ENCODE data around the gene SLC22A13.

SLC22A13 gene

GRCh38 chr3:38325256-38325655 lies 59.6 kb downstream of the SLC22A13 start:
- Histone ChIP-seq H3K27ac (ENCODE audit: insufficient read depth, low read length, poor library complexity, severe bottlenecking) (no peak overlapping the region), H3K4me1 (ENCODE audit: control insufficient read depth, insufficient read depth, low read length, poor library complexity, severe bottlenecking) (no peaks in the 10 kb centered on the region), H3K36me3 (ENCODE audit: control insufficient read depth, insufficient read depth, low read length) (no peaks in the 10 kb centered on the region), H3K9me3 (ENCODE audit: control insufficient read depth, low read length) (no peaks in the 10 kb centered on the region), H3K27me3 (replicated peaks; ENCODE audit: control insufficient read depth, insufficient read depth, low read length, poor library complexity, severe bottlenecking) (no peaks in the 10 kb centered on the region), H3K4me3 (ENCODE audit: insufficient read depth, low read depth, low read length, poor library complexity, severe bottlenecking) (no peak overlapping the region)
- DNase-seq: no peak

GRCh38 chr3:38327335-38328009 lies 61.9 kb downstream of the SLC22A13 start:
- no peak for DNase-seq
- H3K4me1 ChIP-seq (ENCODE audit: control insufficient read depth, insufficient read depth, low read length, poor library complexity, severe bottlenecking): no peaks in the 10 kb centered on the region
- H3K27ac ChIP-seq (ENCODE audit: insufficient read depth, low read length, poor library complexity, severe bottlenecking): no peak overlapping the region

More at GRCh38 chr3:38327335-38328009, 61.9 kb downstream of the SLC22A13 start:
- no peaks in the 10 kb centered on the region for H3K9me3 ChIP-seq (ENCODE audit: control insufficient read depth, low read length)
- no peaks in the 10 kb centered on the region for H3K27me3 ChIP-seq (replicated peaks; ENCODE audit: control insufficient read depth, insufficient read depth, low read length, poor library complexity, severe bottlenecking)
- H3K36me3 ChIP-seq (ENCODE audit: control insufficient read depth, insufficient read depth, low read length): no peaks in the 10 kb centered on the region
- no peak overlapping the region for H3K4me3 ChIP-seq (ENCODE audit: insufficient read depth, low read depth, low read length, poor library complexity, severe bottlenecking)

All from effector memory CD4-positive, alpha-beta T cell (primary cell).